ENCODE data around the gene PTGDS. TPM values are rescaled to one million over a fixed set of nuclear protein-coding genes. Genes with fewer than 3 reads are reported as not detected.

Gene PTGDS
- total and polyA plus RNA-seq, 9 of the 15 experiments (the other 6 are each of a cell fraction or from before 2014, with no cell fraction given) = 0.46 to 7.1 (median 2.0) TPM

- peak in 1 of 2 experiments; percentile 39; a peak in 1 of 4 replicates for TF ChIP-seq RCOR1 (IDR thresholded peaks at IDR 0.05; ENCODE audit: borderline replicate concordance in 1 of 2, low read depth in 2 of 2, low read length in 2 of 2)
- TF ChIP-seq MAX (CRISPR knock-in tag; IDR thresholded peaks at IDR 0.05) = peak; percentile 36; the same call in 1 of the 2 replicates
- 0 out of 2 replicates have a peak, but pooled peaks have one; percentile 7 for TF ChIP-seq JUND (IDR thresholded peaks at IDR 0.05; ENCODE audit: borderline replicate concordance, low read depth, low read length)
- TF ChIP-seq JUND (tag; IDR thresholded peaks at IDR 0.05; ENCODE audit: borderline replicate concordance, low read depth, low read length) = no peak; the same call in 2 of the 3 replicates
- peak; percentile 66 to 80; a peak in 3 of 4 replicates for TF ChIP-seq KDM1A (IDR thresholded peaks at IDR 0.05)
- TF ChIP-seq HCFC1 (IDR thresholded peaks at IDR 0.05; ENCODE audit: low read depth, low read length) = 0 out of 2 replicates have a peak, but pooled peaks have one; percentile 26
- no peak for TF ChIP-seq E2F3 (CRISPR knock-in tag; IDR thresholded peaks at IDR 0.05)
- TF ChIP-seq SP1 (CRISPR knock-in tag; IDR thresholded peaks at IDR 0.05) = 0 out of 2 replicates have a peak, but pooled peaks have one; percentile 6
- TF ChIP-seq CHD1 (IDR thresholded peaks at IDR 0.05; ENCODE audit: low read length) = no peak
- TF ChIP-seq ZNF12 (CRISPR knock-in tag; IDR thresholded peaks at IDR 0.05) = no peak
- peak; percentile 44 to 69; a peak in 3 of 4 replicates for TF ChIP-seq MAZ (CRISPR knock-in tag; conservative IDR thresholded peaks at IDR 0.05 in 1 of 2, IDR thresholded peaks at IDR 0.05 in 1 of 2)
- no peak for TF ChIP-seq ZNF436 (CRISPR knock-in tag; IDR thresholded peaks at IDR 0.05)
- TF ChIP-seq DNMT1 (IDR thresholded peaks at IDR 0.05) = no peak
- peak; percentile 61; the same call in 1 of the 2 replicates for TF ChIP-seq CC2D1A (IDR thresholded peaks at IDR 0.05)
- 0 out of 2 replicates have a peak, but pooled peaks have one; percentile 38 for TF ChIP-seq HDAC2 (IDR thresholded peaks at IDR 0.05)
- no peak for TF ChIP-seq ZNF830 (CRISPR knock-in tag; IDR thresholded peaks at IDR 0.05)
- peak; percentile 46; the same call in 1 of the 2 replicates for TF ChIP-seq KLF1 (tag; IDR thresholded peaks at IDR 0.05)
- 0 out of 2 replicates have a peak, but pooled peaks have one; percentile 18 for TF ChIP-seq EP300 (IDR thresholded peaks at IDR 0.05; ENCODE audit: low read length)
- TF ChIP-seq TRIM28 (IDR thresholded peaks at IDR 0.05) = no peak
- peak; percentile 73; the same call in 1 of the 2 replicates for TF ChIP-seq ZBTB33 (CRISPR knock-in tag; IDR thresholded peaks at IDR 0.05)
- TF ChIP-seq RAD21 (CRISPR knock-in tag; conservative IDR thresholded peaks at IDR 0.05 in 1 of 2, IDR thresholded peaks at IDR 0.05 in 1 of 2) = peak; percentile 84 to 85
- peak in 1 of 2 experiments; percentile 63; a peak in 1 of 4 replicates for TF ChIP-seq TEAD1 (CRISPR knock-in tag; IDR thresholded peaks at IDR 0.05)
These were observed 29.3 kb upstream of the PTGDS start (continued) for GRCh38 chr9:136947955-136948510.
